Stimulated activated CD4-positive, alpha-beta T cell treated with anti-CD3 and anti-CD28 coated beads, Interleukin-2, amount 100 ng/mL, for 24 hours (primary cell): ENCODE data around the gene PCGF2.
A peak's percentile ranks its signal among the peaks of the same experiment; 100 is the strongest.
"Not testable (repeated sequence)": the region's sequence is repeated elsewhere in the genome, so short reads cannot be mapped to it uniquely, and the experiment has no call there.

Source experiments
- DNase-seq, 2 donors: peaks; one replicate each; pipeline ENCODE4 v3.0.0-alpha.2; 2020

PCGF2 gene

GRCh38 chr17:38748149-38748891 is at the start of gene PCGF2:
Gene PCGF2, minus strand, starts transcription at chr17:38748336. Its CDS starts 7,934 bp downstream, at chr17:38740402.
- DNase-seq, result no peak

GRCh38 chr17:38797828-38798227 is 49.7 kb upstream of the PCGF2 start:
- no peak for DNase-seq

GRCh38 chr17:38797158-38797490 is 49.0 kb upstream of the PCGF2 start:
- no peak for DNase-seq

- no peak for DNase-seq
Observed at GRCh38 chr17:38796451-38797157, 48.5 kb upstream of the PCGF2 start.

DNA sequence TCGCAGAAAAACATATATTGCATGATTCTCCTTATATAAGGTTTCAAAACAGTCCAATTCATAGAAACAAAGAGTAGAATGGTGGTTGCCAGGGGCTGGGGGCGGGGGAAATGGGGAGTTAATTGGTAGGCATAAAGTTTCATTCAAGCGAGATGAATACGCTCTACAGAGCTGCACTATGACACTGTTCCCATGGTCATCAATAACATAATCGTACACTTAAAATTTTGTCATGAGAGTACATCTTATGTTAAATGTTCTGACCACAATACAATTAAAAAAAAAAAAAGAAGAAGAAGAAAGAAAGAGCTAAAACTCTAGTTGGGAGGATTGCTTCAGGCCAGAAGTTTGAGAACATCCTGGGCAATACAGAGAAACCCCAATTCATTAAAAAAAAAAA is 46.1 kb upstream of the PCGF2 start:
- DNase-seq, result no peak

DNA sequence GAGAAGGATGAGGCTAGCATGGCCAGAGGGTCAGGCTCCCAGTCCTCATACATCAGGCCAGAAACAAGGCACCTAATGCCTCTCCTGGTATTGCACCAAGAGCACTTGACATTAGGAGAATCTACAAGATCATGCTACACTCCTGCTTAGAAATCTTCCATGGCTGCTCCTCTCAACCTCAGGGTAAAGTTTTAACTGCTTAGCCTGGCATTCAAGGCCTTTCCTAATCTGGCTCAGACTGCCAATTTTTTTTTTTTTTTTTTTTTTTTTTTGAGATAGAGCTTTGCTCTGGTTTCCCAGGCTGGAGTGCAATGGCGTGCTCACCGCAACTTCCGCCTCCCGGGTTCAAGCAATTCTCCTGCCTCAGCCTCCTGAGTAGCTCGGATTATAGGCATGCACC is 43.0 kb upstream of the PCGF2 start:
- DNase-seq, result no peak

DNA sequence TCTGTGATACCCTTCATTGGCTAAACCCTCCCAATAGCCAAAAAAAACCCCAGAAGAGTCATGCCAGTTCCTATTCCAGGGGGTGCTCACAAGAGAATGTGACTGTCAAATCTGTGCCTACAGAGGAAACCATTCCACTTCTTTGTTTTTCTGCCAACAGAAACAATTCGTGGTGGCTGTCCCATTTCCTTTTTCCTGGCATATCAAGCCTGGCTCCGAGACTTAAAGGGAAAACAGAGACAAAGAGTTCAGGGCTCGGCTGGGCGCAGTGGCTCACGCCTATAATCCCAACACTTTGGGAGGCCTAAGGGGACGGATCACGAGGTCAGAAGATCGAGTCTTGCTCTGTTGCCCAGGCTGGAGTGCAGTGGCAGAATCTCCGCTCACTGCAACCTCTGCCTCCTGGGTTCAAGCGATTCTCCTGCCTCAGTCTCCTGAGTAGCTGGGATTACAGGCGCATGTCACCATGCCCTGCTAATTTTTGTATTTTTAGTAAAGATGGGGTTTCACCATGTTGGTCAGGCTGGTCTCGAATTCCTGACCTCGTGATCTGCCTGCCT is 42.1 kb upstream of the PCGF2 start:
- not testable (repeated sequence) for DNase-seq

- DNase-seq, result no peak
Observed at GRCh38 chr17:38789185-38789584, 41.0 kb upstream of the PCGF2 start.

GRCh38 chr17:38787999-38788398 is 39.9 kb upstream of the PCGF2 start:
- not testable (repeated sequence) for DNase-seq

- no peak for DNase-seq
Observed at GRCh38 chr17:38786372-38786771, 38.2 kb upstream of the PCGF2 start.

DNA sequence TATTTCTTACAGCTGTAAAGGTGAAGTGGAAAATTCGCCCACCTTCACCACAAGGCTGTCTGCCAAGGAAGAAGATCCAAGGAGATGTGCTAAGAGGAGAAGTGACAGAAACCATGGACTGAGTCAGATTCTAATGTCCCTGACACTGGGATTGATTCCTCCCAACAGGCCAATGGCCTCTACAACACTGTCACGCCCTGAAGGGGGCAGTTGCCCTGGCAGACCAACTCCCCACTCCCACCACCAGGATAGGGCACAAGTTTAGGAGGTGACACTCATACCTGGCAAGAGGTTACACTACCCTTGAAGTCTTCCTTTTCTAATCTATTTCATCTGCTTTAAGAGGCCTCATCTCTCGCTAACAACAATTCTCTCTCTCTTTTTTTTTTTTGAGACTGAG is 35.1 kb upstream of the PCGF2 start:
- DNase-seq, result no peak

DNA sequence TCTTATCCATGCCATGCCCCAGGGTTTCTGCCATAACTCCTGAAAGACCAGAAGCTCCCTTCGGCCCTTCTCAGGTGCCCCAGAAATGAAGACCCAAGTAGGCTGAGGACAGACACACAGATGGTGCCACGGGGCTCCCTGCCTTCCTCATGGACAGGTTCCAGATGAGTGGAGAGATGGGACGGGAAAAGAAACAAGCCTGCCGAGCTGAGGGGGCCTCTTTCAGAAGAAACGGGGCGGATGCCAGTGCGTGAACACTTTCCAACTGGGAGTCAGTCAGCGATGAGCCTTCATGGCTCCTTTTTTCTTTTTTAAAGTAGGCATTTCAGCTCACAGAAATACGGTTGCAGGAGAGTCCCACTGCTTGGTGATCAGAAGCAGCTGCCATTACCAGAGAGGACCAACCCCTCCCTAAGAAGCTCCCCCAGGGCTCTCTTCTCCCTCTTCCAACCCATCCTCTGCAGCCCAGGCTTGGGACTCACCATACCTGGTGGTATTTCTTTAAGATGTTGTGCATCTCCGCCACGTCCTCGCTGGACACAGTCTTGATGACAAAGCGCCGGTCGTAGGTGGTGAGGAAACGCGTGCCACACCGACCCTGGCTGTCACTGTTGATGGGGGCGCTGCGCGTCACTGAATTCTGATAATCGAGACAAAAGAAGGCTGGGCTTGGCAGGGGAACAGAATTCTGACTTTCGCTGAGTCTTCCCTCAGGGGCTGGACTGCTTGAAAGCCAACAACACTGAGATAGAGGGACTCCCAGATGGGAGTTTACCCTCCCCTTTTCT is 32.0 kb upstream of the PCGF2 start:
- DNase-seq, result no peak

DNA sequence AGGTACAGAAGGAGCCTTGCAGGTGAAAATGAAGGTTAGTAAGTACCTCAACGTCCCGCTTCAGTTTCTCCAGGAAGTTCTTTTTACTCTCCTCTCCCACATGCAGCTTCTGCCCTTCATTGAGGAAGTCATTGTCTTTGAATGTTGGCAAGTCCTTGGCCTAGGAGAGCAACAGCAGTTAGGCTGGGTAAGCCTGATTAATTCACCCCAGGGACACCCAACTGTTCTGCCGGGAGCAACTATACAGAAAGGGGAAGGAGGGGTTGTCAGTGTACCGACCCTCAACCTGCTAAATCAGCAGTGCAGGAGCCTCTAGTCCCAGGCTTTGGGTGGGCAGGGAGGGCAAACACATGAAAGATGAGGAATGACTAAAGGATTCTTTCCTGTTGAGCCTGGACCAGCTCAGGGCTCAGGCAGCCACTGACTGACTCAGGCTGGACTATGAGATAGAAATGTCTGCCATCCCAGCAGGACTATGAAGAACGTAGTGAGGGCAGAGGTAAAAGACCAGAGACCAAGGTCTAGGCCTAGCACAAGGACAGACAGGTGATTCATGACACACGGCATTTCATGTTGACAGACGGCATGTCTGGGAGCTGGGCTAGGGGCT is 29.6 kb upstream of the PCGF2 start:
- no peak for DNase-seq

- DNase-seq, result no peak
Observed at GRCh38 chr17:38773258-38773657, 25.1 kb upstream of the PCGF2 start.

- no peak for DNase-seq
Observed at GRCh38 chr17:38768417-38768816, 20.3 kb upstream of the PCGF2 start.

DNA sequence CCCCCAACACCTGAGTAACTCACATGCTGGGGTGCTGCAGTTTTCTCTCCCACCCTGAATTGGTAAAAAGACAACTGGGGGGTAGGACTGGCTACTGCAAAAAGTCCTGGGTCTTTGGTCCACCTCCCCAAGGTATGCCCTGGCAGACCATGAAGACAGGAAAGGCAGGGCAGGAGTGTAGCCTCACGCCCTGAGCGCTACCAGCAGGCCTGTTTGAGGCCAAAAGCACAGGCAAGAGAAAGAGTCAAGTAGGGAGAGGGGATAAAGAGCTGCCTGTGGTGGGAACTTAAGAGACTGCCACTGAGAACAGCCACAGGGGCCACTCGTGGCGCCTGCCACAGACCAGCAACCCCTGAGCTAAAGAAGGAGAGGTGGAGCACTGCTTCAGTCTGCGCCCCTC is 18.2 kb upstream of the PCGF2 start:
- DNase-seq, result no peak

DNA sequence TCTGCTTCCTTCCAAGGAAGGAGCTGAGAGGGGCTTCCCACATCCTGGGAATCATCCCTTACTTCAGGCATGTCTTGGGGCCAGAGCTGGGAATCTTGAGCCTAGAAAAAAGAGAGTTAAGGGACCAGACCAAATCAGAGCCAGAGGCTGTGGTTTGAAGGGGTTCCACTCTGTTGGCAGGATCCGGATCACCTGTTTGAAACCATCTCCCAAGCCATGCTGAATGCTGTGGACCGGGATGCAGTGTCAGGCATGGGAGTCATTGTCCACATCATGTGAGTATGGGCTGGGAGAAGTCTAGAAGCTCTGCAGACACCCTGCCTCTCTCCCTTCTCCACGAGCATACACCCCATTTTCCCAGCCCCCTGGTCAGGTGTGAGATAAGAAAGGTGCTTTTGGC is 14.1 kb upstream of the PCGF2 start:
- no peak for DNase-seq

DNA sequence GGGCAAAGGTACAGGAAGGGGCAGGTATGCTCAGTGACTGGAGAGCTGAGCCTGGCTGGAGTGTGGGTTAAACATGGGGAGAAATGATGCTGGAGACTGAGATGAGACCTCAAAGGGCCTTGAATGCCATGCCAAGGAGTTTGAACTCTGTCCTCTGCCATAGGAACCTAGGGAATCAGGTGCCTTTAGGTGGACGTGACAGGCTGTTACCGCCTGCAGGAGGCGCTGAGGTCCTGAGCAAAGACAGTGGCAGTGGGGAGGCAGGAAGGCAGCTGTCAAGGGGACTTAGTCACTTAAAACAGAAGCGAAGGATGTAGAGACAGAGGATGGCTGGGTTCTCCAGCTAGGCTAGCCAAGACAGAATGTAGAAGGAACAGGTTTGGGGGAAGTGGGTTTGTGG is 13.5 kb upstream of the PCGF2 start:
- DNase-seq, result peak; percentile 31 to 36

- DNase-seq, result no peak
Observed at GRCh38 chr17:38753071-38753506, 5.0 kb upstream of the PCGF2 start.

DNA sequence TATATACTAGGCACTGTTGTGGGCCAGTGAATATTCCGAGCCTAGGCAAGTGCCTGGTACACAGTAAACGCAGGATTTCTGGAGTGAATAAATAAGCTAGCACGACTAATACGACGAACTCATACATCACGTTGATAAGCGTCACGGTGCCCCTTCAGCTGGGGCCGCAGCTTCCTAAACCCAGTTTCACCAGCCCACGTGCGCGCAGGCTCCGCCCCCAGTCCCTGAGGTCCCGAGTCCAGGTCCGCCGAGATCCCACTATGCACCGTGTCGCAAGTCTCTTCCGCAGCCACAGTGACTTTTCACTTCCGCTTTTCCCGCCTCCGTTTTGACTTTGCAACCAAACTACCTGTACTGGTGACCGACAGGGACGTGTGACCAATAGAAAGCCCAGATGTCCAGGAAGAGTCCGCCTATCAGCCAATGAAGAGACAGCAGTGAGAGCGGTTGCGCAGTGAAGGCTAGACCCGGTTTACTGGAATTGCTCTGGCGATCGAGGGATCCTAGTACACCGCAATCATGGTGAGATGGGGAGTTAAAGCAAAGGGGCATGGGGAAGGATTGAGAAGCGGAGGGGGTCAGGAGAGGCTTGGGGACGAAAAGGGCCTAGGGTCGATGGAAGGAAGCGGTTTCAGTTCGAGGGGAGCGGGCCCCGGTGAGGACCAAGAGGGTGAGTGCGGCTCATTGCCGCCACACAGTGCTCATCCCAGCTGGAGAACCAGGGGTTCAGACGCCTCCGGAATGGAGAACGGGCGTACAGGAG is 4.4 kb upstream of the PCGF2 start, which contains the start of gene PSMB3:
Gene PSMB3 (plus strand): TSS at position 434 of the 763 bp plus-strand sequence. CDS start 86 bp downstream, at position 520.
- DNase-seq, result peak; percentile 97

DNA sequence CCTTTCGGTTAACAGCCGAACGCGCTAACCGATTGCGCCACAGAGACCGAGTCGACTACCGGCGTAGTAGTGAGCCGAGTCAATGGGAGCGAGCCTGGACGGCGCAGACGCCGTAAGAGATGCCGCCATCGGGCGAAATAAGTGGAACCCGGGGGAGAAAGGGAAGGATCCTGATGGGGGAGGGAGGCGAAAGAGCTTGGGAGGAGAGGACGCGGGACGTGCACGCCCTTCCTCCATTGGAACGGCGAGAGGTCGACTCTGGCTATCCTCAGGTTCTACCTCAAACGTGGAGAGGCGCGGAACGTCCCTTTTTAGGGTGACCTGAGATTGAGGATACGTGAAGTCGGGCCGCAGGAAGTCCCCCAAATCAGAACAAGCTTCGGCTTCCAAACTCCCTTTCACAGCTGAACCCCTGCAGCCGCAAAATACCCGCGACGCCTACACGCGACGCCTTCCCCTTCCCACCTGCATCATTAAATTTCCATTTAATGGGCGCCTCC is 3.7 kb upstream of the PCGF2 start:
- peak; percentile 89 to 90 for DNase-seq
